Tibial nerve (tissue), 3 donors: ENCODE data around the gene POU2F2.

Experiments
- EP300 ChIP-seq, 2 donors: sonication (generic); formaldehyde crosslinking; IDR thresholded peaks; one replicate each; pipeline ENCODE4 v1.6.1; 2017; ENCODE audit warnings: antibody characterized with exemption in 2 of 2, mild to moderate bottlenecking in 1 of 2
- POLR2A ChIP-seq, 2 donors: fragments of 450-650 bp; IDR thresholded peaks; one replicate each; pipeline ENCODE4 v1.6.1; 2017; ENCODE audit warnings: antibody characterized with exemption in 2 of 2, mild to moderate bottlenecking in 2 of 2, moderate library complexity in 2 of 2

DNA sequence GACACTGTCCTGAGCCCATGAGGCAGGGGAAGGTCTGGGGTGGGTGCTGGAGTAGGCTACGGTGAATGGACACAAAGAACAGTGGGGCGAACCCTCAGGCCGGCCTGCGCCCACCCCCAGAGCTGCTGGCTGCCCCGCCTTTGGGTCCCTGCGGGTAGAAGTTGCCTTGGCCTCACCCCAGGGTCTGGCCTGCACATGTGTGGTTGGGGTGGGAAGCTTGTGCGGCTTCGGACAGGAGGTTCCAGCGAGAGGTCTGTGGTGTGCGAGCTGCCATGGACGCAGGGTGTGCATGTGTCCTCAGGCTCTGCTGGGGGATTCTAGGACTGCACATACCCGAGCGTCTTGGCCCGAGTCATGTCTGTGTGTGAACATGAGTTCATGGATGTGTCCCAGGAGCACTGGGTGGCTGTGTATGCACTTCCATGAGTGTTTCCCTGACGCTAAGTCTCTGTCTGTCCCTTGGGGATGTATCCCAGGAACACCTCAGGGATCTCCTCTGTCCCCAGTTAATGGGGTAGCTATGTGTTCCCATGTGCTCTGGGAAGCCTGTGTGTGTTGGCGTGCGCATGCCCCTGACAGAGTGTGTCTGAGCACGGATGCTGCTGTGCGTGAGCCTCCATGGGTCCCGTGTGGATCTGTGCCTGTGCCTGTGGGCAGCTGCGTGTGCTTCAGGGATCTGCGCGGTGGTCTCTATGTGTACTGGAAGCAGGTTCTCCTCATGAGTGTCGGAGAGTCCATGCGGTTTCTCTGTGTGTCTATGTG, 20.8 kb upstream of the POU2F2 start:
- TF ChIP-seq POLR2A (IDR thresholded peaks at IDR 0.05) (no peak), EP300 (IDR thresholded peaks at IDR 0.05) (no peak)
